Esophagus muscularis mucosa (tissue), 4 donors: Measurements from ENCODE around the gene TMEM255B. TPM values are rescaled to one million over a fixed set of nuclear protein-coding genes. Genes with fewer than 3 reads are reported as not detected.
"Not testable (repeated sequence)": the region's sequence is repeated elsewhere in the genome, so short reads cannot be mapped to it uniquely, and the experiment has no call there.

ENCODE experiments used
- DNase-seq: peaks from one replicate; pipeline ENCODE4 v3.0.0-alpha.2; 2017; ENCODE audit errors: extremely low spot score
- H3K27ac ChIP-seq, 4 donors: fragments of 200-600 bp; sonication (generic); replicated peaks in 1 of 4; 1 replicate in 3 of 4; 2 replicates in 1 of 4; pipeline ENCODE4 v1.5.1; 2016 to 2019; ENCODE audit warnings: mild to moderate bottlenecking in 1 of 4
- H3K27me3 ChIP-seq, 4 donors: fragments of 200-600 bp; sonication (generic); one replicate each; pipeline versions ENCODE4 v1.5.1 to v1.6.0; 2016 to 2019
- H3K36me3 ChIP-seq, 4 donors: fragments of 200-600 bp; sonication (generic); one replicate each; pipeline ENCODE4 v1.5.1; 2016 to 2019
- H3K4me1 ChIP-seq, 4 donors: fragments of 200-600 bp; sonication (generic); one replicate each; pipeline ENCODE4 v1.5.1; 2016 to 2019
- H3K4me3 ChIP-seq, 4 donors: fragments of 200-600 bp; sonication (generic); 1 replicate in 2 of 4; 2 replicates in 2 of 4; pipeline ENCODE4 v1.5.1; 2016 to 2019; ENCODE audit warnings: mild to moderate bottlenecking in 4 of 4, moderate library complexity in 1 of 4
- H3K9me3 ChIP-seq, 4 donors: fragments of 200-600 bp; sonication (generic); 1 replicate in 3 of 4; 2 replicates in 1 of 4; pipeline ENCODE4 v1.5.1; 2016 to 2019
- EP300 ChIP-seq: sonication (generic); formaldehyde crosslinking; IDR thresholded peaks from one replicate; pipeline ENCODE4 v1.6.1; 2017; ENCODE audit warnings: antibody characterized with exemption
- POLR2A ChIP-seq: fragments of 450-650 bp; IDR thresholded peaks from one replicate; pipeline ENCODE4 v1.6.1; 2017; ENCODE audit warnings: antibody characterized with exemption, moderate library complexity, mild to moderate bottlenecking, low read depth
- POLR2AphosphoS5 ChIP-seq, 2 donors: sonication (generic); formaldehyde crosslinking; IDR thresholded peaks; one replicate each; pipeline ENCODE4 v1.6.1; 2017; ENCODE audit warnings: antibody characterized with exemption in 2 of 2
- WGBS: methylation state at CpG from one replicate; pipeline ENCODE4 v1.1.5; 2018; 5-methylcytosine and 5-hydroxymethylcytosine counted together
- intact Hi-C: fragments of 100-400 bp; cut with DNase I; formaldehyde crosslinking; loops from one replicate; pipeline ENCODE4 v1.15.1; 2023
- total RNA-seq, 4 donors: library from RNA; depleted of rRNA; stranded (reverse); fragments of >200 nt; gene quantifications; one replicate each; pipeline versions ENCODE4 v1.1.0 to v1.2.1, GENCODE V29; 2016
- TF ChIP-seq, protein P1 (sequence below), 3 experiments: fragments of 200-600 bp in 2 of 3; fragments of 450-650 bp in 1 of 3; sonication (generic) in 2 of 3; IDR thresholded peaks; one replicate each; pipeline ENCODE4 v1.5.1; 2017 to 2019; ENCODE audit warnings: antibody characterized with exemption in 3 of 3, mild to moderate bottlenecking in 2 of 3, moderate library complexity in 1 of 3

The TMEM255B gene
- total RNA-seq, 4 donors from 2014 or later, result 4.1 to 12.3 (median 10.7) TPM

DNA sequence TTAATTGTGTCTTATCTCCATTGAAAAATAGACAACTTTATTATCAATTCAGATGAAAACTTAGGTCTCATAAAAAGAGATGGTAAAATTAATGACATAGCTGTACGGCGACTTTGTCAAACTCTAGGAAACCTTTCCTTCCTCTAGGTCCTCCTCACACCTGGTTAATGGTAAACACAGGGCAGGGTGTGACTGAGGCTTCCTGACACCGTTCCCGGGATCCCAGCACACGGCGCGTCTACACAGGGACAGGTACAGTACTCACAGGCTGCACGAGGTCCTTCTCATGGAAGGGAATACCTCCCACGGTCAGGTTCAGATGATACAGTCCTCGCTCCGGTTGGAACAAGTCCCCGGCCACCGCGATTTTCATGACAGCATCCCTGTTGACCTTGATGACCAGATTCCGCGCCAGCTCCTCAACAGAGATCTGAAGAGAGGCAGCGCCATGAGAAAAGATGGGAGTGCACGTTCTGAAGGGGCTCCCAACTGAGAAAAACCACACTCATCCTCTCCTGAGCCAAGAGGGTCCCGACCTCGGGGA, 69.3 kb downstream of the TMEM255B start:
- Histone ChIP-seq H3K27me3 (no peaks in the 10 kb centered on the region), H3K4me1 (peaks cover 0 to 9% (median 3%) of the 10 kb centered on the region in 4 donors), H3K27ac (no peak overlapping the region), H3K36me3 (peaks cover 34 to 91% (median 88%) of the 10 kb centered on the region in 4 donors), H3K9me3 (no peaks in the 10 kb centered on the region), H3K4me3 (no peak overlapping the region)
- TF ChIP-seq EP300, result no peak
- no peak for DNase-seq
- 96% methylated on average over 19 of the region's 20 CpGs for WGBS
- intact Hi-C loops, result no loop called here

DNA sequence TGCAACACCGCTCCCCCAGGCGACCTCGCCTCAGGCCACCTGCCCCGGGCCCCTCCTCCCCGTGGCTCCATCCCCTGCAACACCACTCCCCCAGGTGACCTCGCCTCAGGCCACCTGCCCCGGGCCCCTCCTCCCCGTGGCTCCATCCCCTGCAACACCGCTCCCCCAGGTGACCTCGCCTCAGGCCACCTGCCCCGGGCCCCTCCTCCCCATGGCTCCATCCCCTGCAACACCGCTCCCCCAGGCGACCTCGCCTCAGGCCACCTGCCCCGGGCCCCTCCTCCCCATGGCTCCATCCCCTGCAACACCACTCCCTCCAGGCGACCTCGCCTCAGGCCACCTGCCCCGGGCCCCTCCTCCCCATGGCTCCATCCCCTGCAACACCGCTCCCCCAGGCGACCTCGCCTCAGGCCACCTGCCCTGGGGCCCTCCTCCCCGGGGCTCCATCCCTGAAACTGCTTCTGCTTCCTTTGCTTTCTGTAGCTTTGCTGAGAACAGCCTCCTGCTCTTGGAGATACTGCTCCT, 71.5 kb downstream of the TMEM255B start:
- H3K27me3 ChIP-seq, intact Hi-C loops, H3K9me3 ChIP-seq, H3K27ac ChIP-seq, H3K4me3 ChIP-seq, DNase-seq: not testable (repeated sequence)
- WGBS, result 96% methylated on average over 5 of the region's 22 CpGs
- Histone ChIP-seq H3K36me3 (peaks cover 41 to 91% (median 88%) of the 10 kb centered on the region in 4 donors), H3K4me1 (peaks cover 0 to 19% (median 12%) of the 10 kb centered on the region in 4 donors)

DNA sequence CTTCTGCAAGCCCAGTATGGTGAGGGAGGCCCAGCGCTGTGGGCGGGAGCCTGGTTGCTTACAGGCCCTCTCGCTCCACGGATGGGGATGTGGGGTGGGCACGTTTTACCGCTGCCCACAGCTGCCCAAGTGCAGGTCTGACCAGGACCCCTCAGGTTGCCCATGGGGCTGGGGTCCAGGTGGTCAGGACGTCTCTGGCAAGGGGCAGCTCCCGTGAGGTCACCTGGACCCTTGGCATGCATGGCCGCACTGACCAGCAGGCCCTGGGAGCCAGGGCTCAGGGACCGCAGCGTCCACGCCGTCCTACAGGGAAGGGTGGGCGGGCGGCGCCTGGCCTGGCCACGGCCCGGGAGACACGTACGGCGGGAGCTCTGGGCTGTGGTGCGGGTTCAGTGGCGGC, 72.0 kb downstream of the TMEM255B start:
- Histone ChIP-seq H3K4me3 (no peak overlapping the region), H3K4me1 (peaks cover 0 to 24% (median 18%) of the 10 kb centered on the region in 4 donors), H3K36me3 (peaks cover 36 to 89% (median 84%) of the 10 kb centered on the region in 4 donors), H3K27ac (peak overlapping the region in 2 of 4 donors; percentile 27 to 33), H3K27me3 (no peaks in the 10 kb centered on the region), H3K9me3 (no peaks in the 10 kb centered on the region)
- TF ChIP-seq EP300 (no peak), POLR2A (no peak), POLR2AphosphoS5 (IDR thresholded peaks at IDR 0.05) (no peak)
- TF ChIP-seq, protein P1, sequence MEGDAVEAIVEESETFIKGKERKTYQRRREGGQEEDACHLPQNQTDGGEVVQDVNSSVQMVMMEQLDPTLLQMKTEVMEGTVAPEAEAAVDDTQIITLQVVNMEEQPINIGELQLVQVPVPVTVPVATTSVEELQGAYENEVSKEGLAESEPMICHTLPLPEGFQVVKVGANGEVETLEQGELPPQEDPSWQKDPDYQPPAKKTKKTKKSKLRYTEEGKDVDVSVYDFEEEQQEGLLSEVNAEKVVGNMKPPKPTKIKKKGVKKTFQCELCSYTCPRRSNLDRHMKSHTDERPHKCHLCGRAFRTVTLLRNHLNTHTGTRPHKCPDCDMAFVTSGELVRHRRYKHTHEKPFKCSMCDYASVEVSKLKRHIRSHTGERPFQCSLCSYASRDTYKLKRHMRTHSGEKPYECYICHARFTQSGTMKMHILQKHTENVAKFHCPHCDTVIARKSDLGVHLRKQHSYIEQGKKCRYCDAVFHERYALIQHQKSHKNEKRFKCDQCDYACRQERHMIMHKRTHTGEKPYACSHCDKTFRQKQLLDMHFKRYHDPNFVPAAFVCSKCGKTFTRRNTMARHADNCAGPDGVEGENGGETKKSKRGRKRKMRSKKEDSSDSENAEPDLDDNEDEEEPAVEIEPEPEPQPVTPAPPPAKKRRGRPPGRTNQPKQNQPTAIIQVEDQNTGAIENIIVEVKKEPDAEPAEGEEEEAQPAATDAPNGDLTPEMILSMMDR (IDR thresholded peaks at IDR 0.05), result no peak
- intact Hi-C loops, result no loop called here
- DNase-seq, result no peak
- 88% methylated on average over 4 of the region's 23 CpGs for WGBS

DNA sequence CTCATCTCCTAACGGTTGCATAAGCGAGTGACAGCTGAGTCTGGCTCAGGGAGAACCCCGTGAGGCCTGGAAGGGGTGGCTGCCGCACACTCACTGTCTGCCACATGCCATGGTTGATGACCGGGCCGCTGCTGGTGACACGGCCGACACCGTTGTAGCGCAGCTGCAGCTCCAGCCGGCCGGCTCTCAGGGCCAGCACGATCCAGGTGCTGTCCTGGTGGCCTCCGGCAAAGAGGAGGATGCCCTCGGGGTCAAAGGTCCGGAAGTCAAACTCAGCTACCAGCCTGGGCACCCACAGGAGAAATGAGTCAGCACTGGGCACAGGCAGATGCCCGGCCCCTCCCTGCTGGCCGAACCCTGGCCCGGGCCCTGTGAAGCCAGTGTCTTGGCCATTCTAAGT, 73.2 kb downstream of the TMEM255B start:
- WGBS, result 87% methylated on average over 3 of the region's 19 CpGs
- Histone ChIP-seq H3K4me1 (peaks cover 6 to 33% (median 24%) of the 10 kb centered on the region in 4 donors), H3K36me3 (peaks cover 29 to 78% (median 73%) of the 10 kb centered on the region in 4 donors), H3K27me3 (no peaks in the 10 kb centered on the region), H3K27ac (peak overlapping the region in 3 of 4 donors; percentile 58 to 94 (median 62)), H3K9me3 (no peaks in the 10 kb centered on the region), H3K4me3 (no peak overlapping the region)
- intact Hi-C loops, result no loop called here
- TF ChIP-seq POLR2AphosphoS5 (IDR thresholded peaks at IDR 0.05) (no peak), EP300 (no peak), POLR2A (no peak)
- TF ChIP-seq, protein P1 (IDR thresholded peaks at IDR 0.05), result no peak
- no peak for DNase-seq

DNA sequence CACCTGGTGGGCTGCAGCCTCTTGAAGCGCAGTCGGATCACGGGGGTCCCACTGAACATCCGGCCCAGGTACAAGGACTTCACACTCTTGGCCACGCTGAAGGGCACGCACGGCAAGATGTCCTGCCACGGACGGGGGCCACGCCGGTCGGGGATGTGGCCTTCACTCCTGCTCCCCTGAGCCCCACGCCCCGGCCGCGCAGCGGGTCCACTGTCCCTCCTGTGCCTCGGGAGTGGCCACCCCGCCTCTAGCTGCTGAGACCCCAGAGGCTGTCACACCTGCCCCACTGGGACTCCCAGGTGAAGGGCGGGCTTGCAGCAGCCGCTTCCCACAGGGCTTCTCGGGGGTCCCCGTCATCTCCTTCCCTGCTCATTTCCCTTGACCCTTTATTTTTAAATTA, 73.6 kb downstream of the TMEM255B start:
- Histone ChIP-seq H3K9me3 (no peaks in the 10 kb centered on the region), H3K36me3 (peaks cover 25 to 73% (median 68%) of the 10 kb centered on the region in 4 donors), H3K4me3 (no peak overlapping the region), H3K27ac (peak overlapping the region in 3 of 4 donors; percentile 58 to 94 (median 62)), H3K4me1 (peaks cover 10 to 37% (median 28%) of the 10 kb centered on the region in 4 donors), H3K27me3 (no peaks in the 10 kb centered on the region)
- TF ChIP-seq POLR2A, result no peak
- TF ChIP-seq POLR2AphosphoS5 (IDR thresholded peaks at IDR 0.05), result no peak
- no peak for TF ChIP-seq EP300
- TF ChIP-seq, protein P1 (IDR thresholded peaks at IDR 0.05), result no peak
- intact Hi-C loops, result no loop called here
- WGBS, result 95% methylated on average over 11 of the region's 23 CpGs
- no peak for DNase-seq
